NB4 (cell line): ENCODE results near the gene CLEC16A.

Source experiments
- POLR2A ChIP-seq: IDR thresholded peaks from 2 replicates; pipeline ENCODE4 v1.6.1; 2011; ENCODE audit warnings: mild to moderate bottlenecking; ENCODE audit not compliant: insufficient read length; ENCODE audit errors: extremely low read depth
- TF ChIP-seq, protein P1 (sequence below): IDR thresholded peaks from one replicate; pipeline ENCODE4 v1.5.1; 2012; ENCODE audit warnings: low read depth, low read length

DNA sequence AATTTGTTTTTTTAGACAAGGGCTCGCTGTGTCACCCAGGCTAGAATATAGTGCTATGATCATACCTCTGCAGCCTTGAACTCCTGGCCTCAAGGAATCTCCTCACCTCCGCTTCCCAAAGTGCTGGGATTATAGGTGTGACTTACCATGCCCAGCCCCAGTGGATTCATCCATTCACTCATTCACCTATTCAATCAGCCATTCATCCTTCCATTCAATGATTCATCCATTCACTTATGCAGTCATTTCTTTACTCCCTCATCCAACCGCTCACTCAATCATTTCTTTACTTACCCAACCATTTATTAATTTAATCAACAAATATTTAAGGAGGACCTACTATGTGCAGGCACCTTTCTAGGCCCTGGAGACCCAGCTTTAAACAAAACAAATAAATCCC is 27.8 kb upstream of the CLEC16A start:
- TF ChIP-seq, protein P1, sequence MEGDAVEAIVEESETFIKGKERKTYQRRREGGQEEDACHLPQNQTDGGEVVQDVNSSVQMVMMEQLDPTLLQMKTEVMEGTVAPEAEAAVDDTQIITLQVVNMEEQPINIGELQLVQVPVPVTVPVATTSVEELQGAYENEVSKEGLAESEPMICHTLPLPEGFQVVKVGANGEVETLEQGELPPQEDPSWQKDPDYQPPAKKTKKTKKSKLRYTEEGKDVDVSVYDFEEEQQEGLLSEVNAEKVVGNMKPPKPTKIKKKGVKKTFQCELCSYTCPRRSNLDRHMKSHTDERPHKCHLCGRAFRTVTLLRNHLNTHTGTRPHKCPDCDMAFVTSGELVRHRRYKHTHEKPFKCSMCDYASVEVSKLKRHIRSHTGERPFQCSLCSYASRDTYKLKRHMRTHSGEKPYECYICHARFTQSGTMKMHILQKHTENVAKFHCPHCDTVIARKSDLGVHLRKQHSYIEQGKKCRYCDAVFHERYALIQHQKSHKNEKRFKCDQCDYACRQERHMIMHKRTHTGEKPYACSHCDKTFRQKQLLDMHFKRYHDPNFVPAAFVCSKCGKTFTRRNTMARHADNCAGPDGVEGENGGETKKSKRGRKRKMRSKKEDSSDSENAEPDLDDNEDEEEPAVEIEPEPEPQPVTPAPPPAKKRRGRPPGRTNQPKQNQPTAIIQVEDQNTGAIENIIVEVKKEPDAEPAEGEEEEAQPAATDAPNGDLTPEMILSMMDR = no peak
- TF ChIP-seq POLR2A = no peak
